Ovary (tissue), 9 donors: Measurements from ENCODE around the gene EYA4. TPM values are rescaled to one million over a fixed set of nuclear protein-coding genes. Genes with fewer than 3 reads are reported as not detected.

Experiments
- DNase-seq, 5 donors: peaks; one replicate each; pipeline ENCODE4 v3.0.0-alpha.2; 2019 to 2020
- H3K27ac ChIP-seq, 2 donors: fragments of 200-600 bp; one replicate each; pipeline versions ENCODE4 v1.5.1 to v1.8.0; 2019 to 2022
- H3K27me3 ChIP-seq: fragments of 200-600 bp; one replicate; pipeline ENCODE4 v1.8.0; 2022
- H3K36me3 ChIP-seq: fragments of 200-600 bp; sonication (generic); one replicate; pipeline ENCODE4 v1.5.1; 2019
- H3K4me1 ChIP-seq: one replicate; pipeline ENCODE4 v1.8.1; 2013; ENCODE audit warnings: mild to moderate bottlenecking, moderate library complexity; ENCODE audit not compliant: insufficient read depth
- H3K4me3 ChIP-seq: fragments of 200-600 bp; sonication (generic); one replicate; pipeline ENCODE4 v1.5.1; 2017
- H3K9me3 ChIP-seq, 2 donors: fragments of 200-600 bp in 1 of 2; sonication (generic) in 1 of 2; one replicate each; pipeline versions ENCODE4 v1.5.1 to v1.8.1; 2013 to 2019; ENCODE audit warnings: mild to moderate bottlenecking in 1 of 2, moderate library complexity in 1 of 2
- EP300 ChIP-seq: sonication (generic); formaldehyde crosslinking; IDR thresholded peaks from one replicate; pipeline ENCODE4 v1.6.1; 2017; ENCODE audit warnings: antibody characterized with exemption
- POLR2A ChIP-seq: fragments of 450-650 bp; IDR thresholded peaks from one replicate; pipeline ENCODE4 v1.6.1; 2017; ENCODE audit warnings: antibody characterized with exemption, mild to moderate bottlenecking, moderate library complexity
- WGBS, 3 donors: extraction: QIAGEN DNeasy Blood & Tissue Kit in 1 of 3; methylation state at CpG; one replicate each; pipeline versions ENCODE4 v1.1.5 to v1.1.7; 2013 to 2017; 5-methylcytosine and 5-hydroxymethylcytosine counted together
- intact Hi-C, 4 donors: fragments of 100-400 bp; cut with DNase I; formaldehyde crosslinking; loops; one replicate each; pipeline versions ENCODE4 v1.11.0 to v1.15.1; 2022 to 2023
- polyA plus RNA-seq, 2 donors: library from polyadenylated mRNA; stranded (reverse); fragments of 200-250 nt in 1 of 2; fragments of 350-450 nt in 1 of 2; fragmentation: Illumina TruSeq in 1 of 2; extraction: RNeasy Lipid Tissue Mini Kit (QIAGEN cat#74804) in 1 of 2; gene quantifications; one replicate each; pipeline ENCODE4 v1.2.3, GENCODE V29; 2013 to 2014
- total RNA-seq, 7 donors: library from RNA; depleted of rRNA in 2 of 7; stranded (reverse); fragments of >200 nt in 2 of 7; fragmentation: NEBNext Ultra II Directional in 3 of 7; extraction: Animal tissue kit (Norgen Biotek cat#: 25700) in 3 of 7; gene quantifications; one replicate each; pipeline versions ENCODE4 v1.1.0 to v1.2.4, GENCODE V29; 2016 to 2023
- TF ChIP-seq, protein P1 (sequence below), 3 donors: fragments of 450-650 bp in 2 of 3; fragments of 200-600 bp in 1 of 3; IDR thresholded peaks; one replicate each; pipeline versions ENCODE4 v1.5.1 to v1.8.0; 2016 to 2022; ENCODE audit warnings: antibody characterized with exemption in 3 of 3, mild to moderate bottlenecking in 1 of 3
- donor health status: DM: no; HTN: no; CAD: no; lungs with moderate emphysema.
- donor health status: DM: no; HTN: no; CAD: no.
- donor health status: Bipolar disorder and iron deficiency.
- donor health status: DM: yes; HTN: yes; CAD: no.
- donor health status: DM: no; HTN: no; CAD: no.
- donor health status: DM: yes; HTN: yes; CAD: no.

Gene EYA4
- total and polyA plus RNA-seq, 9 donors = 0.08 to 17.8 (median 2.0) TPM

DNA sequence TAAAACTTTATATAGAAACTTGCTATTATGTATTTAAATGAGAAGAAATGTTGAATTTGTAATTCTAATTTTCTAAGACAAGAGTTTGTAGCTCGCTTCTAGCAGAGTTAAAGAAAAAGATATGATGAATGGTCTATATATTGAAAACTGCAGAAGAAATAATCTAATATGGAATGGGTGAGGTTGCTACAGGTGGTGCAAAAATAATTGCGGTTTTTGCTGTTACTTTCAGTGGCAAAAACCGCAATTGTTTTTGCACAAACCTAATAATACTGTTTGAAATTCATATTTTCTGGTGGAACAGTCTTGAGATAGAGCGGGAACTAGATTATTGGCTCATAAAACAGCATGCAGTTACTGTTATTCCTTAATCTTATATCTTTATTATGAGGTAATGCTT is 23.9 kb downstream of the EYA4 start:
- no peak for DNase-seq
- H3K36me3 ChIP-seq = no peaks in the 10 kb centered on the region
- H3K4me3 ChIP-seq = no peak overlapping the region
- no peaks in the 10 kb centered on the region for H3K4me1 ChIP-seq
- WGBS, 3 donors = 91 to 93% (median 92%) methylated on average over 4 of the region's 4 CpGs
- intact Hi-C loops = no loop called here
- H3K27ac ChIP-seq = no peak overlapping the region
- no peaks in the 10 kb centered on the region for H3K27me3 ChIP-seq
- no peaks in the 10 kb centered on the region for H3K9me3 ChIP-seq
- TF ChIP-seq, protein P1, sequence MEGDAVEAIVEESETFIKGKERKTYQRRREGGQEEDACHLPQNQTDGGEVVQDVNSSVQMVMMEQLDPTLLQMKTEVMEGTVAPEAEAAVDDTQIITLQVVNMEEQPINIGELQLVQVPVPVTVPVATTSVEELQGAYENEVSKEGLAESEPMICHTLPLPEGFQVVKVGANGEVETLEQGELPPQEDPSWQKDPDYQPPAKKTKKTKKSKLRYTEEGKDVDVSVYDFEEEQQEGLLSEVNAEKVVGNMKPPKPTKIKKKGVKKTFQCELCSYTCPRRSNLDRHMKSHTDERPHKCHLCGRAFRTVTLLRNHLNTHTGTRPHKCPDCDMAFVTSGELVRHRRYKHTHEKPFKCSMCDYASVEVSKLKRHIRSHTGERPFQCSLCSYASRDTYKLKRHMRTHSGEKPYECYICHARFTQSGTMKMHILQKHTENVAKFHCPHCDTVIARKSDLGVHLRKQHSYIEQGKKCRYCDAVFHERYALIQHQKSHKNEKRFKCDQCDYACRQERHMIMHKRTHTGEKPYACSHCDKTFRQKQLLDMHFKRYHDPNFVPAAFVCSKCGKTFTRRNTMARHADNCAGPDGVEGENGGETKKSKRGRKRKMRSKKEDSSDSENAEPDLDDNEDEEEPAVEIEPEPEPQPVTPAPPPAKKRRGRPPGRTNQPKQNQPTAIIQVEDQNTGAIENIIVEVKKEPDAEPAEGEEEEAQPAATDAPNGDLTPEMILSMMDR (IDR thresholded peaks at IDR 0.05) = no peak
- TF ChIP-seq POLR2A (no peak), EP300 (no peak)

GRCh38 chr6:133266186-133266585 is 25.0 kb downstream of the EYA4 start:
- Histone ChIP-seq H3K4me1 (no peaks in the 10 kb centered on the region), H3K36me3 (no peaks in the 10 kb centered on the region), H3K27ac (no peak overlapping the region), H3K27me3 (no peaks in the 10 kb centered on the region), H3K4me3 (no peak overlapping the region), H3K9me3 (no peaks in the 10 kb centered on the region)
- intact Hi-C loops = no loop called here
- DNase-seq = no peak
- TF ChIP-seq POLR2A (no peak), EP300 (no peak)
- TF ChIP-seq, protein P1 (IDR thresholded peaks at IDR 0.05) = no peak
- WGBS, 3 donors = 65 to 72% (median 66%) methylated on average over 2 of the region's 2 CpGs

DNA sequence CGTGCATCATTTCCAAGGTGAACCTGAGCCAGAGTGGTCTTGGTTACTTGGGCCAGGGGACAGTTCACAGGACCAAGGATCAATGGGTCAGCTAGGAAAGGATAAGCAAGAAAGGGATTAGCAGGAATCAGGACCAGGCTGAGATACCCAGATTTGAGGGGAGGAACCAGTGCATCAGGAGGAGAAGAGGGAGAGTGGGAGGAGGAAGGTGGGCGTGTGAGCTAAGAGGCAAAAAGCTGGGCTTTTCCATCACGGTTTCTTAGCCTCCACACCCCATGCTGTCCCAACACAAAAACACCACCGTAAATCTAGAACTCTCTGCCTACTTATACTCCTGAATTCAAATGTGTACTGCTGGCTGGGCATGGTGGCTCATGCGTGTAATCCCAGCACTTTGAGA is 27.5 kb downstream of the EYA4 start:
- no peaks in the 10 kb centered on the region for H3K4me1 ChIP-seq
- TF ChIP-seq EP300 (no peak), POLR2A (no peak)
- TF ChIP-seq, protein P1 (IDR thresholded peaks at IDR 0.05) = no peak
- intact Hi-C loops = no loop called here
- no peaks in the 10 kb centered on the region for H3K9me3 ChIP-seq
- no peaks in the 10 kb centered on the region for H3K27me3 ChIP-seq
- no peak for DNase-seq
- WGBS, 3 donors = 76 to 84% (median 81%) methylated on average over 5 of the region's 5 CpGs
- no peak overlapping the region for H3K4me3 ChIP-seq
- no peak overlapping the region for H3K27ac ChIP-seq
- H3K36me3 ChIP-seq = no peaks in the 10 kb centered on the region

GRCh38 chr6:133274813-133275212 is 33.7 kb downstream of the EYA4 start:
- intact Hi-C loops = no loop called here
- H3K4me1 ChIP-seq = no peaks in the 10 kb centered on the region
- no peaks in the 10 kb centered on the region for H3K9me3 ChIP-seq
- no peak overlapping the region for H3K4me3 ChIP-seq
- no peak for TF ChIP-seq EP300
- TF ChIP-seq POLR2A = no peak
- TF ChIP-seq, protein P1 (IDR thresholded peaks at IDR 0.05) = no peak
- H3K27me3 ChIP-seq = no peaks in the 10 kb centered on the region
- H3K27ac ChIP-seq = no peak overlapping the region
- DNase-seq = no peak
- WGBS, 3 donors = 84 to 89% (median 84%) methylated on average over 4 of the region's 4 CpGs
- no peaks in the 10 kb centered on the region for H3K36me3 ChIP-seq

DNA sequence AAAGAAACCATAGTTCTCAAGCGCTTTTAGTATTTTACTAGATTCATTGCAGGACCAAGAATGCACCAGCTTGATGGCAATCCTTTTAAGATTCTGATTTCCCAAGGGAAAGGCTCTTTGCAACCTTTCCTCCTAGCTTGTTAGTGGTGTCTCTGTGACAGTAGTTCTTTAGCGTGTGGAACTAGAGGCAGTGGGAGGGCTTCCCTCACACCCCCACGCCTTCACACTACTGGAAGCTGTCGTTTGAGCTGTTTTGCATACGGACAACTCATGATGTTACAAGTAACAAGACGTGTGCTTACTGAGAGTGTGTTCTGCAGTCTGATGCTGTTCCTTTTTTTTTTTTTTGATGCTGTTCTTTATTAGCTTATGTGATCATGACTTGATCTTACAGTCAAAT is 34.1 kb downstream of the EYA4 start:
- no peaks in the 10 kb centered on the region for H3K4me1 ChIP-seq
- DNase-seq = no peak
- no peaks in the 10 kb centered on the region for H3K27me3 ChIP-seq

More for the DNA sequence above, 34.1 kb downstream of the EYA4 start:
- no peak overlapping the region for H3K27ac ChIP-seq
- no peaks in the 10 kb centered on the region for H3K9me3 ChIP-seq
- intact Hi-C loops = no loop called here
- 52 to 65% (median 55%) methylated on average over 6 of the region's 6 CpGs for WGBS, 3 donors
- no peak overlapping the region for H3K4me3 ChIP-seq
- TF ChIP-seq POLR2A (no peak), EP300 (no peak)
- TF ChIP-seq, protein P1 (IDR thresholded peaks at IDR 0.05) = no peak
- no peaks in the 10 kb centered on the region for H3K36me3 ChIP-seq
